Stomach (tissue), 9 donors: ENCODE data around the gene KIRREL3. TPM values are rescaled to one million over a fixed set of nuclear protein-coding genes. Genes with fewer than 3 reads are reported as not detected.
A peak's percentile ranks its signal among the peaks of the same experiment; 100 is the strongest.

Experiments
- DNase-seq, 2 donors: peaks; one replicate each; pipeline versions ENCODE4 v3.0.0 to v3.0.0-alpha.2; 2013 to 2019
- H3K27ac ChIP-seq, 5 donors: fragments of 200-600 bp in 4 of 5; sonication (generic) in 4 of 5; one replicate each; pipeline ENCODE4 v1.5.1; 2013 to 2019; ENCODE audit warnings: mild to moderate bottlenecking in 1 of 5, moderate library complexity in 1 of 5
- H3K27me3 ChIP-seq, 3 donors: fragments of 200-600 bp; sonication (generic); one replicate each; pipeline ENCODE4 v1.5.1; 2017 to 2019; ENCODE audit warnings: mixed run types in 1 of 3
- H3K36me3 ChIP-seq, 4 donors: fragments of 200-600 bp; sonication (generic); 1 replicate in 3 of 4; 2 replicates in 1 of 4; pipeline ENCODE4 v1.5.1; 2016 to 2019
- H3K4me1 ChIP-seq, 4 donors: fragments of 200-600 bp; sonication (generic); one replicate each; pipeline ENCODE4 v1.5.1; 2016 to 2019
- H3K4me3 ChIP-seq, 4 donors: fragments of 200-600 bp; sonication (generic) in 3 of 4; one replicate each; pipeline ENCODE4 v1.5.1; 2016 to 2019; ENCODE audit warnings: mild to moderate bottlenecking in 1 of 4
- H3K9me3 ChIP-seq, 4 donors: fragments of 200-600 bp; sonication (generic); one replicate each; pipeline ENCODE4 v1.5.1; 2016 to 2019
- CTCF ChIP-seq, 7 experiments: fragments of 450-650 bp in 4 of 7; fragments of 200-600 bp in 3 of 7; sonication (generic) in 3 of 7; IDR thresholded peaks; one replicate each; pipeline ENCODE4 v1.5.1; 2016 to 2019; ENCODE audit warnings: antibody characterized with exemption in 7 of 7, control low read depth in 2 of 7, mild to moderate bottlenecking in 1 of 7
- EP300 ChIP-seq: sonication (generic); formaldehyde crosslinking; IDR thresholded peaks from one replicate; pipeline ENCODE4 v1.6.1; 2017; ENCODE audit warnings: antibody characterized with exemption
- POLR2A ChIP-seq, 4 donors: fragments of 450-650 bp; IDR thresholded peaks; one replicate each; pipeline ENCODE4 v1.6.1; 2016; ENCODE audit warnings: antibody characterized with exemption in 4 of 4, control low read depth in 2 of 4, mild to moderate bottlenecking in 1 of 4, moderate library complexity in 1 of 4
- POLR2AphosphoS5 ChIP-seq, 3 donors: sonication (generic); formaldehyde crosslinking; IDR thresholded peaks; one replicate each; pipeline ENCODE4 v1.6.1; 2016; ENCODE audit warnings: antibody characterized with exemption in 3 of 3
- WGBS, 5 donors: extraction: QIAGEN DNeasy Blood & Tissue Kit in 3 of 5; methylation state at CpG; one replicate each; pipeline versions ENCODE4 v1.1.5 to v1.1.7; 2013 to 2018; 5-methylcytosine and 5-hydroxymethylcytosine counted together
- intact Hi-C: fragments of 100-400 bp; cut with DNase I; formaldehyde crosslinking; loops from one replicate; pipeline ENCODE4 v1.15.1; 2023; ENCODE audit warnings: low total_unique reads
- polyA plus RNA-seq, 3 donors: library from polyadenylated mRNA; stranded (reverse); fragments of 200-250 nt; gene quantifications; one replicate each; pipeline ENCODE4 v1.2.3, GENCODE V29; 2013
- total RNA-seq, 5 donors: library from RNA; depleted of rRNA; stranded (reverse); fragments of >200 nt; gene quantifications; one replicate each; pipeline versions ENCODE4 v1.1.0 to v1.2.3, GENCODE V29; 2014 to 2016
- donor health status: healthy with polysubstance abuse.
- donor health status: Bipolar disorder and iron deficiency.
- donor health status: healthy.

The KIRREL3 gene
- total and polyA plus RNA-seq, 8 donors = 0.10 to 1.7 (median 0.38) TPM; not detected in 4

GRCh38 chr11:126781942-126782341 lies 218.6 kb downstream of the KIRREL3 start:
- intact Hi-C loops = no loop called here
- no peak for TF ChIP-seq POLR2AphosphoS5 (IDR thresholded peaks at IDR 0.05)
- no peak for TF ChIP-seq POLR2A (IDR thresholded peaks at IDR 0.05)
- no peak for TF ChIP-seq EP300
- no peak for TF ChIP-seq CTCF (IDR thresholded peaks at IDR 0.05)
- H3K9me3 ChIP-seq = no peaks in the 10 kb centered on the region

GRCh38 chr11:126776119-126776518 lies 224.5 kb downstream of the KIRREL3 start:
- Histone ChIP-seq H3K27ac (no peak overlapping the region), H3K9me3 (no peaks in the 10 kb centered on the region), H3K4me1 (no peaks in the 10 kb centered on the region), H3K27me3 (peaks cover 0 to 7% (median 0%) of the 10 kb centered on the region in 3 donors), H3K4me3 (no peak overlapping the region), H3K36me3 (no peaks in the 10 kb centered on the region)
- no peak for TF ChIP-seq EP300
- no peak for TF ChIP-seq POLR2AphosphoS5 (IDR thresholded peaks at IDR 0.05)
- TF ChIP-seq POLR2A (IDR thresholded peaks at IDR 0.05) = no peak
- peak in 1 of 2 donors; percentile 32 for DNase-seq
- intact Hi-C loops = no loop called here
- 76 to 91% (median 85%) methylated on average over 2 to 3 of the region's 3 CpGs for WGBS, 5 donors

More at GRCh38 chr11:126781942-126782341, 218.6 kb downstream of the KIRREL3 start:
- no peak overlapping the region for H3K4me3 ChIP-seq
- no peaks in the 10 kb centered on the region for H3K4me1 ChIP-seq
- peaks cover 0 to 3% (median 0%) of the 10 kb centered on the region in 3 donors for H3K27me3 ChIP-seq
- H3K27ac ChIP-seq = no peak overlapping the region
- DNase-seq = no peak
- 51 to 68% (median 58%) methylated on average over 5 of the region's 5 CpGs for WGBS, 5 donors
- H3K36me3 ChIP-seq = no peaks in the 10 kb centered on the region

GRCh38 chr11:126772267-126772666 lies 228.3 kb downstream of the KIRREL3 start:
- no peak for DNase-seq
- H3K27me3 ChIP-seq = peaks cover 0 to 7% (median 0%) of the 10 kb centered on the region in 3 donors
- H3K4me3 ChIP-seq = no peak overlapping the region
- H3K9me3 ChIP-seq = no peaks in the 10 kb centered on the region
- WGBS, 5 donors = 81 to 90% (median 88%) methylated on average over 8 of the region's 8 CpGs
- TF ChIP-seq CTCF (IDR thresholded peaks at IDR 0.05) (no peak), EP300 (no peak), POLR2AphosphoS5 (IDR thresholded peaks at IDR 0.05) (no peak), POLR2A (IDR thresholded peaks at IDR 0.05) (no peak)
- no peak overlapping the region for H3K27ac ChIP-seq
- intact Hi-C loops = no loop called here
- no peaks in the 10 kb centered on the region for H3K36me3 ChIP-seq
- H3K4me1 ChIP-seq = no peaks in the 10 kb centered on the region

- no peaks in the 10 kb centered on the region for H3K9me3 ChIP-seq
- no peak for DNase-seq
- intact Hi-C loops = no loop called here
Observed at GRCh38 chr11:126768702-126769101, 231.9 kb downstream of the KIRREL3 start.

GRCh38 chr11:126766440-126766839 lies 234.1 kb downstream of the KIRREL3 start:
- 39 to 65% (median 49%) methylated on average over 6 of the region's 6 CpGs for WGBS, 5 donors
- Histone ChIP-seq H3K9me3 (no peaks in the 10 kb centered on the region), H3K27ac (no peak overlapping the region), H3K27me3 (peaks cover 0 to 9% (median 5%) of the 10 kb centered on the region in 3 donors), H3K4me3 (no peak overlapping the region), H3K4me1 (no peaks in the 10 kb centered on the region), H3K36me3 (no peaks in the 10 kb centered on the region)
- intact Hi-C loops = no loop called here
- TF ChIP-seq POLR2A (IDR thresholded peaks at IDR 0.05) = no peak
- peak in 1 of 7 experiments; percentile 9 for TF ChIP-seq CTCF (IDR thresholded peaks at IDR 0.05)
- no peak for TF ChIP-seq EP300
- DNase-seq = no peak

More at GRCh38 chr11:126768702-126769101, 231.9 kb downstream of the KIRREL3 start:
- 86 to 96% (median 92%) methylated on average over 10 of the region's 10 CpGs for WGBS, 5 donors
- H3K27me3 ChIP-seq = peaks cover 0 to 7% (median 5%) of the 10 kb centered on the region in 3 donors
- H3K36me3 ChIP-seq = no peaks in the 10 kb centered on the region
- H3K4me3 ChIP-seq = no peak overlapping the region
- H3K27ac ChIP-seq = no peak overlapping the region
- no peak for TF ChIP-seq EP300
- no peaks in the 10 kb centered on the region for H3K4me1 ChIP-seq
